H1 (cell line): ENCODE results near the gene RABGAP1. TPM values are rescaled to one million over a fixed set of nuclear protein-coding genes. Genes with fewer than 3 reads are reported as not detected.

Experiments used
- ATF2 ChIP-seq: IDR thresholded peaks from 2 replicates; pipeline ENCODE4 v1.6.1; 2012; ENCODE audit warnings: low read length, inconsistent platforms
- JUN ChIP-seq: IDR thresholded peaks from 2 replicates; pipeline ENCODE4 v1.6.1; 2011; ENCODE audit warnings: low read depth, mild to moderate bottlenecking, improper control_type of control experiment, low read length
- POLR2AphosphoS5 ChIP-seq: IDR thresholded peaks from 2 replicates; pipeline ENCODE4 v1.6.1; 2011; ENCODE audit warnings: low read depth, low read length
- SIRT6 ChIP-seq: IDR thresholded peaks from one replicate; pipeline ENCODE4 v1.7.1; 2012; ENCODE audit warnings: low read length, inconsistent platforms
- SP1 ChIP-seq: IDR thresholded peaks from 2 replicates; pipeline ENCODE4 v1.6.1; 2011; ENCODE audit warnings: low read depth, low read length
- SRF ChIP-seq: IDR thresholded peaks from 2 replicates; pipeline ENCODE4 v1.6.1; 2011; ENCODE audit warnings: mild to moderate bottlenecking, low read depth, low read length, moderate library complexity
- polyA plus RNA-seq, 7 experiments: library from polyadenylated mRNA; depleted of rRNA in 3 of 7; stranded (reverse) in 5 of 7; unstranded in 2 of 7; fragments of >200 nt in 5 of 7; fragments of 200-250 nt in 2 of 7; gene quantifications; 1 replicate in 5 of 7; 2 replicates in 1 of 7; 4 replicates in 1 of 7; pipeline versions ENCODE4 v1.2.1 to v1.2.3, GENCODE V29; 2011 to 2013; ENCODE audit warnings: missing spikeins in 2 of 7, mixed read lengths in 2 of 7
- total RNA-seq: library from RNA; stranded (reverse); fragmentation: NEBNext Ultra II Directional; extraction: Animal tissue kit (Norgen Biotek cat#: 25700); gene quantifications from 2 replicates; pipeline ENCODE4 v1.2.1, GENCODE V29; 2021

The RABGAP1 gene
- total and polyA plus RNA-seq, 2 of the 8 experiments (the other 6 are each of a cell fraction or from before 2014, with no cell fraction given), result 15.7 to 38.3 TPM

DNA sequence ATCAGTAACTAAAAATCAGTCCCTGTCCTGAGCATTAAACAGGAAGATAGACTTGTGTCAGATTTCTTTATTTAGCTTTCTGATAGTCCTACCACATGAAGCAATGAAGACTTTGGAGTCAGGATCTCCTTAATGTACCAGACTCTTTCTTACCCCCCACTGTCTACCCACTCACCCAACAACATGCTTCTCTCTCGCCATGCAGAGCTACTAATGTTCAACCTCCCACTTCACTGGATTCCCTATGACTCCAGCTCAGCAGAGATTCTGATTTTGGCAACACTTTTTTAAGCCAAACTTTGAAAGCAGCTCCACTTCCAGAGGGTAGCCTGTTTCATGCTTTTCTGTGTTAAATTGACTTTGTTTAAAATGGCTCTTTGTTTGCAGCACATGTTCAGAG, 143.4 kb downstream of the RABGAP1 start (continued):
- TF ChIP-seq POLR2AphosphoS5 (no peak), SRF (no peak), JUN (no peak), SP1 (no peak), SIRT6 (no peak), ATF2 (no peak)
